ENCODE data around the gene C10orf105. TPM values are rescaled to one million over a fixed set of nuclear protein-coding genes. Genes with fewer than 3 reads are reported as not detected.

The C10orf105 gene
- total and polyA plus RNA-seq, 2 of the 8 experiments (the other 6 are each of a cell fraction or from before 2014, with no cell fraction given): 0.71 to 0.73 TPM

DNA sequence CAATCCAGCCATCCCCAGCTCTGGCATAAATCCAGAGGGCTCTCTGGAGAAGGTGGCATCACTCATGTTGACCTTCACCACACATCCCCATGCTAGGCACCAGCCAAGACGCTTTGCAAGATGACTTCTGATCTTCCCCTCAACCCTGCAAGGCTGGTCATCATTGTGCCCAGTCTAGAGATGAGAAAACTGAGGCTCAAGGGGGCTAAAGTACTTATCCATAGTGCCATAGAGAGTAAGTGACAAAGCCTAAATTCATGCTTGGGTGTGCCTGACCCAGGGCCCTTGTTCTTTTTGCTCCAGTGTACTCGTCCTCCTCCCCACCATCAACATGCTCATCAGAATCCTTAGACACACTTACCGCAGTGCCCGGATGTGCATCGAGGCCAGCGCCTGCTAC, 1.7 kb upstream of the C10orf105 start (continued):
- TF ChIP-seq, protein P1, sequence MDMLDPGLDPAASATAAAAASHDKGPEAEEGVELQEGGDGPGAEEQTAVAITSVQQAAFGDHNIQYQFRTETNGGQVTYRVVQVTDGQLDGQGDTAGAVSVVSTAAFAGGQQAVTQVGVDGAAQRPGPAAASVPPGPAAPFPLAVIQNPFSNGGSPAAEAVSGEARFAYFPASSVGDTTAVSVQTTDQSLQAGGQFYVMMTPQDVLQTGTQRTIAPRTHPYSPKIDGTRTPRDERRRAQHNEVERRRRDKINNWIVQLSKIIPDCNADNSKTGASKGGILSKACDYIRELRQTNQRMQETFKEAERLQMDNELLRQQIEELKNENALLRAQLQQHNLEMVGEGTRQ (IDR thresholded peaks at IDR 0.05; ENCODE audit: low read length): no peak
